ENCODE measurements around the gene LBH. TPM values are rescaled to one million over a fixed set of nuclear protein-coding genes. Genes with fewer than 3 reads are reported as not detected.

LBH gene
- total RNA-seq, 6 experiments from 2014 or later, result 24.4 to 99.2 (median 92.8) TPM

- TF ChIP-seq, protein P1, sequence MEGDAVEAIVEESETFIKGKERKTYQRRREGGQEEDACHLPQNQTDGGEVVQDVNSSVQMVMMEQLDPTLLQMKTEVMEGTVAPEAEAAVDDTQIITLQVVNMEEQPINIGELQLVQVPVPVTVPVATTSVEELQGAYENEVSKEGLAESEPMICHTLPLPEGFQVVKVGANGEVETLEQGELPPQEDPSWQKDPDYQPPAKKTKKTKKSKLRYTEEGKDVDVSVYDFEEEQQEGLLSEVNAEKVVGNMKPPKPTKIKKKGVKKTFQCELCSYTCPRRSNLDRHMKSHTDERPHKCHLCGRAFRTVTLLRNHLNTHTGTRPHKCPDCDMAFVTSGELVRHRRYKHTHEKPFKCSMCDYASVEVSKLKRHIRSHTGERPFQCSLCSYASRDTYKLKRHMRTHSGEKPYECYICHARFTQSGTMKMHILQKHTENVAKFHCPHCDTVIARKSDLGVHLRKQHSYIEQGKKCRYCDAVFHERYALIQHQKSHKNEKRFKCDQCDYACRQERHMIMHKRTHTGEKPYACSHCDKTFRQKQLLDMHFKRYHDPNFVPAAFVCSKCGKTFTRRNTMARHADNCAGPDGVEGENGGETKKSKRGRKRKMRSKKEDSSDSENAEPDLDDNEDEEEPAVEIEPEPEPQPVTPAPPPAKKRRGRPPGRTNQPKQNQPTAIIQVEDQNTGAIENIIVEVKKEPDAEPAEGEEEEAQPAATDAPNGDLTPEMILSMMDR (IDR thresholded peaks at IDR 0.05), result no peak
- Mint-ChIP-seq H3K9me3 (no peaks in the 10 kb centered on the region), H3K36me3 (ENCODE audit: low read depth) (no peaks in the 10 kb centered on the region), H3K27me3 (ENCODE audit: insufficient read depth) (peaks cover 13% of the 10 kb centered on the region), H3K4me1 (ENCODE audit: low read depth) (peaks cover 20% of the 10 kb centered on the region), H3K27ac (no peak overlapping the region), H3K4me3 (no peak overlapping the region)
- DNase-seq, result no peak
These were observed 7.2 kb upstream of the LBH start for GRCh38 chr2:30224151-30224550.

DNA sequence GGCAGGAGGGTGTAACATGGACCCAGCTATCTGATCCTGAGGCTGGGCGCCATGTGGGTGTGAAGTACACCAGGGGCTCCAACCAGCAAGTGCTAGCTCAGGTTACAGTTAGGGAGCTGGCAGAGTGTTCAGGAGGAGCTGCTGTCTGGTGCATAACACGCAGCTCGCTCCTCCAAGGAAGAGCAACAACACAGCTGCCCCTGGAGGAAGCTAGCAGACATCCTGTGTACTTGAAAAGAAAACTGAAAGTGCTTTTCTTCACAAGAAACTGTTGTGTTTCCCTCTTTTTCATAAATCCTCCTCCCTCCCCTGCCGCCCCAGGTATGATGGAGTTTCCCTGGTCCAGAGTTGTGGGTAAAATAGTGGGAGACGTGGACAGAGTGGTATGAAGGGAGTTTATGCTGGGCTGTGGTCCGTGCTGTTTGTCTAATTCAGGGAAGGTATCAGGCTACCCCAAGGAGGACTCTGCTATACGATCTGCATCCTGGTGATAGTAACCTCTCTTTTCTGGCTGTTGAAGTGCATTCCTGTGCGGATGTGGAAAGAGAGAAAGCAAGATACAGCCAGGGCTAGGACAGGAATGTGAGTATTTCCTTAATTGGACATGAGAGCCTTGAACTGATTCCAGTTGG lies 6.1 kb upstream of the LBH start:
- H3K27me3 Mint-ChIP-seq (ENCODE audit: insufficient read depth), result peaks cover 13% of the 10 kb centered on the region
- TF ChIP-seq, protein P1 (IDR thresholded peaks at IDR 0.05), result no peak
- no peaks in the 10 kb centered on the region for H3K36me3 Mint-ChIP-seq (ENCODE audit: low read depth)
- H3K4me1 Mint-ChIP-seq (ENCODE audit: low read depth), result peaks cover 20% of the 10 kb centered on the region
- peak overlapping the region; percentile 60 for H3K27ac Mint-ChIP-seq
- no peaks in the 10 kb centered on the region for H3K9me3 Mint-ChIP-seq
- peak overlapping the region; percentile 85 for H3K4me3 Mint-ChIP-seq
- peak; percentile 23 for DNase-seq

GRCh38 chr2:30226144-30227032 lies 4.9 kb upstream of the LBH start:
- no peak for DNase-seq
- H3K36me3 Mint-ChIP-seq (ENCODE audit: low read depth), result no peaks in the 10 kb centered on the region
- H3K27ac Mint-ChIP-seq, result no peak overlapping the region
- TF ChIP-seq, protein P1 (IDR thresholded peaks at IDR 0.05), result no peak
- no peaks in the 10 kb centered on the region for H3K9me3 Mint-ChIP-seq
- H3K4me1 Mint-ChIP-seq (ENCODE audit: low read depth), result peaks cover 26% of the 10 kb centered on the region
- no peak overlapping the region for H3K4me3 Mint-ChIP-seq
- peaks cover 11% of the 10 kb centered on the region; the same call in 1 of the 2 replicates for H3K27me3 Mint-ChIP-seq (ENCODE audit: insufficient read depth)

- no peak overlapping the region for H3K27ac Mint-ChIP-seq
- TF ChIP-seq, protein P1 (IDR thresholded peaks at IDR 0.05), result no peak
- no peak for DNase-seq
- H3K4me1 Mint-ChIP-seq (ENCODE audit: low read depth), result peaks cover 46% of the 10 kb centered on the region
- H3K4me3 Mint-ChIP-seq, result peak overlapping the region; percentile 20; the same call in 1 of the 2 replicates
- H3K27me3 Mint-ChIP-seq (ENCODE audit: insufficient read depth), result peaks cover 12% of the 10 kb centered on the region; the same call in 1 of the 2 replicates
- H3K9me3 Mint-ChIP-seq, result no peaks in the 10 kb centered on the region
- H3K36me3 Mint-ChIP-seq (ENCODE audit: low read depth), result peaks cover 3% of the 10 kb centered on the region; the same call in 1 of the 2 replicates
These were observed 1.7 kb upstream of the LBH start for GRCh38 chr2:30229596-30229995.

DNA sequence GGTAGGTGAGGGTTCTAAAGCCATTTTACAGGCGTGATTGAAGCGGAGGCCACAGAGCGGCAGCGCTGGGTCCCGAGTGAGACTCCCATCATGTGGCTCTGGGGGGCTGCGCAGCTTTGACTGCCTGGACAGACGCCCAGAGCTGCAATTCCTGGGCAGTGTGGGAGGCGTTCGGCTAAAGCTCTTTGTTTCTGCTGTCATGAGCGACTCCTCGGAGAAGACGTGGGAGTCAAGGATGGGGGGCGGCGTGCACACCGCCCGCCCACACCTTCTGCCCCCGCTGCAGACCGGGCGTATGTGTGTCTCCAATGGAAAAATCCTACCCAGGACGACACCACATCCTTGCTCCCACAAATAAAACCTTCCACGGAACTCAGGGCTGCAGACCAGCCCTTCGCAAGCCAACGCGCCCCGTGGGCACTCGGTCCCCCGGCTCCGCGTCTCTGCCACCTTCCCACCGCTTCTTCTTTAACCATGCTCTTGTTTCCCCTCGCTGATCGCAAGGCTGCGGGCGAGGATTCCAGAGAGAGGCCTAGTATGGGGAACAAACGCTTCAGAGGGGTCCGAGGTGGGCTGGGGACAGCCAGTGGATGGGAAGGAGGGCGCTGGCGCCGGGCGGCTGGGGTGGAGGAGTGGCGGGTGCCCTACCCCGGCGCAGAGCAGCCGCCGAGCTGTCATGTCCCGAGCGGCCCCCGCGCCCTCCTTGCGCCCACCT lies 680 bp upstream of the LBH start:
- no peak for DNase-seq
- Mint-ChIP-seq H3K36me3 (ENCODE audit: low read depth) (peaks cover 8% of the 10 kb centered on the region; the same call in 1 of the 2 replicates), H3K4me1 (ENCODE audit: low read depth) (peaks cover 47% of the 10 kb centered on the region), H3K4me3 (peak overlapping the region; percentile 79), H3K27ac (no peak overlapping the region), H3K27me3 (ENCODE audit: insufficient read depth) (peaks cover 14% of the 10 kb centered on the region; the same call in 1 of the 2 replicates), H3K9me3 (no peaks in the 10 kb centered on the region)
- TF ChIP-seq, protein P1 (IDR thresholded peaks at IDR 0.05), result no peak
